GM12872 (cell line): Measurements from ENCODE around the gene PLA2G2C.

Experiments
- CTCF ChIP-seq: IDR thresholded peaks from 3 replicates; pipeline ENCODE4 v1.5.1; 2011; ENCODE audit warnings: low read depth, mild to moderate bottlenecking, low read length, moderate library complexity; ENCODE audit not compliant: insufficient read depth

Gene PLA2G2C

GRCh38 chr1:20180844-20181207 lies 5.5 kb downstream of the PLA2G2C start:
- TF ChIP-seq CTCF = no peak

GRCh38 chr1:20180129-20180843 lies 6.0 kb downstream of the PLA2G2C start:
- no peak for TF ChIP-seq CTCF

- no peak for TF ChIP-seq CTCF
Observed at GRCh38 chr1:20179371-20180128, 6.8 kb downstream of the PLA2G2C start.

- no peak for TF ChIP-seq CTCF
Observed at GRCh38 chr1:20178634-20179370, 7.5 kb downstream of the PLA2G2C start.

- no peak for TF ChIP-seq CTCF
Observed at GRCh38 chr1:20174937-20175666, 11.2 kb downstream of the PLA2G2C start.

GRCh38 chr1:20172033-20172590 lies 14.2 kb downstream of the PLA2G2C start:
- no peak for TF ChIP-seq CTCF
